Measurements from ENCODE around the gene BTG4.

Gene BTG4

GRCh38 chr11:111455291-111456085, 56.7 kb downstream of the BTG4 start:
- DNase-seq (ENCODE audit: low read depth), result no peak

GRCh38 chr11:111454561-111455192, 57.5 kb downstream of the BTG4 start:
- no peak for DNase-seq (ENCODE audit: low read depth)

GRCh38 chr11:111452817-111453552, 59.2 kb downstream of the BTG4 start:
- DNase-seq (ENCODE audit: low read depth), result no peak

GRCh38 chr11:111452146-111452545, 60.0 kb downstream of the BTG4 start:
- DNase-seq (ENCODE audit: low read depth), result no peak

- DNase-seq (ENCODE audit: low read depth), result no peak
These were observed 61.5 kb downstream of the BTG4 start for GRCh38 chr11:111450480-111451320.

GRCh38 chr11:111449696-111450479, 62.3 kb downstream of the BTG4 start:
- no peak for DNase-seq (ENCODE audit: low read depth)

- DNase-seq (ENCODE audit: low read depth), result no peak
These were observed 63.2 kb downstream of the BTG4 start for GRCh38 chr11:111448831-111449557.

- no peak for DNase-seq (ENCODE audit: low read depth)
These were observed 63.8 kb downstream of the BTG4 start for GRCh38 chr11:111448414-111448813.

GRCh38 chr11:111447931-111448330, 64.3 kb downstream of the BTG4 start:
- DNase-seq (ENCODE audit: low read depth), result no peak

- DNase-seq (ENCODE audit: low read depth), result no peak
These were observed 65.1 kb downstream of the BTG4 start for GRCh38 chr11:111447112-111447471.

- DNase-seq (ENCODE audit: low read depth), result peak; percentile 65
These were observed 65.6 kb downstream of the BTG4 start for GRCh38 chr11:111446404-111447111.

- no peak for DNase-seq (ENCODE audit: low read depth)
These were observed 66.6 kb downstream of the BTG4 start for GRCh38 chr11:111445586-111445985.

All from T-helper 22 cell (primary cell).